Measurements from ENCODE around the gene LRRC57. TPM values are rescaled to one million over a fixed set of nuclear protein-coding genes. Genes with fewer than 3 reads are reported as not detected.

The LRRC57 gene
- total and polyA plus RNA-seq, 2 of the 8 experiments (the other 6 are each of a cell fraction or from before 2014, with no cell fraction given) = 5.0 to 12.7 TPM

GRCh38 chr15:42495361-42496212 is 53.0 kb downstream of the LRRC57 start, which contains the start of gene SNAP23 (continued):
- peak; percentile 66 for TF ChIP-seq TBP (IDR thresholded peaks at IDR 0.05; ENCODE audit: low read depth, low read length)
- TF ChIP-seq CEBPB (IDR thresholded peaks at IDR 0.05; ENCODE audit: low read depth, low read length) = no peak
- no peak for TF ChIP-seq HDAC2 (IDR thresholded peaks at IDR 0.05; ENCODE audit: borderline replicate concordance in 1 of 2, low read depth in 2 of 2, low read length in 2 of 2)
- TF ChIP-seq EZH2 (IDR thresholded peaks at IDR 0.05; ENCODE audit: low read depth, low read length, severe bottlenecking) = no peak
- TF ChIP-seq RBBP5 (IDR thresholded peaks at IDR 0.05; ENCODE audit: borderline replicate concordance, low read depth, low read length) = peak; percentile 41; the same call in 1 of the 2 replicates
- TF ChIP-seq, protein P1, sequence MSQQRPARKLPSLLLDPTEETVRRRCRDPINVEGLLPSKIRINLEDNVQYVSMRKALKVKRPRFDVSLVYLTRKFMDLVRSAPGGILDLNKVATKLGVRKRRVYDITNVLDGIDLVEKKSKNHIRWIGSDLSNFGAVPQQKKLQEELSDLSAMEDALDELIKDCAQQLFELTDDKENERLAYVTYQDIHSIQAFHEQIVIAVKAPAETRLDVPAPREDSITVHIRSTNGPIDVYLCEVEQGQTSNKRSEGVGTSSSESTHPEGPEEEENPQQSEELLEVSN (IDR thresholded peaks at IDR 0.05) = peak; percentile 55
- no peak for TF ChIP-seq CTBP2 (IDR thresholded peaks at IDR 0.05; ENCODE audit: borderline replicate concordance, insufficient read depth, insufficient read length, low read length)
- peak; percentile 58; the same call in 1 of the 2 replicates for TF ChIP-seq CREB1 (IDR thresholded peaks at IDR 0.05)
- no peak for TF ChIP-seq SIRT6 (IDR thresholded peaks at IDR 0.05; ENCODE audit: low read length)
- TF ChIP-seq EP300 (IDR thresholded peaks at IDR 0.05; ENCODE audit: borderline replicate concordance in 1 of 2, low read depth in 2 of 2, low read length in 2 of 2) = no peak
- TF ChIP-seq POU5F1 (IDR thresholded peaks at IDR 0.05; ENCODE audit: low read depth, low read length) = no peak
- TF ChIP-seq KDM4A (IDR thresholded peaks at IDR 0.05; ENCODE audit: low read depth, low read length, severe bottlenecking) = peak; percentile 82
- no peak for TF ChIP-seq CHD1 (IDR thresholded peaks at IDR 0.05; ENCODE audit: low read depth, low read length)
- TF ChIP-seq TEAD4 (IDR thresholded peaks at IDR 0.05; ENCODE audit: low read depth, low read length) = 0 out of 2 replicates have a peak, but pooled peaks have one; percentile 29
- peak; percentile 81 for TF ChIP-seq POLR2AphosphoS5 (IDR thresholded peaks at IDR 0.05; ENCODE audit: low read depth, low read length)
